Effector CD8-positive, alpha-beta T cell (primary cell): ENCODE measurements around the gene MKLN1.
A peak's percentile ranks its signal among the peaks of the same experiment; 100 is the strongest.
"Not testable (repeated sequence)": the region's sequence is repeated elsewhere in the genome, so short reads cannot be mapped to it uniquely, and the experiment has no call there.

Source experiments
- DNase-seq: peaks from one replicate; lab custom pipeline; 2025; lab: John Stamatoyannopoulos, UW

Gene MKLN1

GRCh38 chr7:131501930-131502685 lies 174.4 kb downstream of the MKLN1 start:
- no peak for DNase-seq

DNA sequence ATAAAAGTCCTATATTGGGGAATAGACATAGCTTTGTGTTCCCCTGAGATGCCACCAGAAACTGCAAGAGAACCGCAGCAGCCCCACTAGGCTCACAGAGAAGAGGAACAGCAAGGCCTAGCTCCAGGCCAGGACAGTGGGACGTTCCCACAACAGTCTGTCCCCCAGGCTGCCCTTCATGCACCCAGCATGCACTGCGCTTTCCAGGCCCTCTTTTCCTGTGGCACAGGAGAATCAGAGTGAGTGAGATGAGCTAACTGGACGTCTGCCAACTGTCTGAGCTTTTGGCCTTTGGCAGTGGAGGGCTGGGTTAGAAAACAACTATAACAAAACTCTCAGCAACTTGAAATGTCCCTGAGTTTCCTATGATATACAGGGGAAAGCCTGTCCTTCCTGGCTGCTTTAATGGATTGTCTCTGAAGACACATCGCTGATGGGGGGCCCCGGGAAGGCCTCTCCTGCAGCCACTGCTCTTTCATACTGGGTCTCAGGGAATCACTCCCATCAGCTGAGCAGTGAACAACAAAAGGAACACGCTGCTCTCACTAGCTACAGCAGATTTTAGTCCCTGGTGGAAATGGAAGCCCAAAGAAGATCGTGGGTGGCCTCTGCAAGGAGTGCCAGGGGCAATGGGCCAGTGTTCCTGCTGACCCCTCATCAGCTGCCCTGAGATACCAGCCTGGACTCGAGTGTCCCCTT lies 175.3 kb downstream of the MKLN1 start:
- DNase-seq: no peak

- no peak for DNase-seq
Measured at GRCh38 chr7:131503639-131504038, 176.0 kb downstream of the MKLN1 start.

GRCh38 chr7:131504157-131504899 lies 176.7 kb downstream of the MKLN1 start:
- DNase-seq: no peak

GRCh38 chr7:131505037-131505620 lies 177.5 kb downstream of the MKLN1 start:
- not testable (repeated sequence) for DNase-seq

DNA sequence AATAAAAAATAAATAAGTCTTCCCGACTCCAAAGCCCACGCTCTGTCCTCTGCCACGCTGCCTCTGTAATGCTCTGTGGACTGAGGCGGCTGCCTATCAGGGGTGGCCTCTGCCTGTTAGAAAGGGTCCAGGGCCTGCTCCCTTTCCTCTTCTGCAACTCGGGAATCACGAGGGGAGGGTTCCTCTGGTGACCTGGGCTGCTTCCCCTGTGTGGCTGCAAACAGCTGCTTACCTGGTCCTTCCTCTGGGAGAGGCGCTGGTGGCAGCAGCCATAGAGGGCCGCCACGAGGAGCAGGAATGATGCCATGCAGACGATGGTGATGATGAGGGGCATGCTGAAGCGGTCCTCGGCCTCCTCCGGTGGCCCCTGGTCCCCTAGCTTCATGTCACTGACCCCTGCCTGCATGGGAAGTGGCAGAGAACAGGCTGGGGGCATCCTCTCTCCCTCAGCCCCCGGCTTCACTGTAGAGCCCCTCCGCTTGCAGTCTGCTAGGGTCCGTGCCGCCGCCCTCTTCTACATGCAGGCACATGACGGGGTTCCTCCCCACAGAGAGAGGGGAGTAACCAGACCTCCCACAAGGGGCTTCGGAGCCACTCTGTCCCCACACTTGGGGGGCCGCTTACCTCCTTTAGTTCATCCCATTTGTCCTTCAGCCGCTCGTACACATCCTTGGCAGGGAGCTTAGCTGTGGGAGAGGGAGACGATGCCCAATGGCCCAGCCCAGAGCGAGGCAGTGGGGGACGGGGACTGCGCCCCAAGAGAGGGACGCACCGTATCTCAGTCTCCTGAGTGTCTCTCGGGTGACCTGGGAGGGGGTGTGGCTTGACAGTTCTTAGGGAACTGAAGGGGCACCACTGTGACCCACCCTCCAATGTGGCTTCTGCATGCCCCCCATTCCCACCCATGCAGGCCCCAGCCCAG lies 178.2 kb downstream of the MKLN1 start:
- no peak for DNase-seq

GRCh38 chr7:131506597-131506996 lies 178.9 kb downstream of the MKLN1 start:
- no peak for DNase-seq

- DNase-seq: peak; percentile 52
Measured at GRCh38 chr7:131507592-131508331, 180.1 kb downstream of the MKLN1 start.

- DNase-seq: no peak
Measured at GRCh38 chr7:131508754-131509486, 181.2 kb downstream of the MKLN1 start.

DNA sequence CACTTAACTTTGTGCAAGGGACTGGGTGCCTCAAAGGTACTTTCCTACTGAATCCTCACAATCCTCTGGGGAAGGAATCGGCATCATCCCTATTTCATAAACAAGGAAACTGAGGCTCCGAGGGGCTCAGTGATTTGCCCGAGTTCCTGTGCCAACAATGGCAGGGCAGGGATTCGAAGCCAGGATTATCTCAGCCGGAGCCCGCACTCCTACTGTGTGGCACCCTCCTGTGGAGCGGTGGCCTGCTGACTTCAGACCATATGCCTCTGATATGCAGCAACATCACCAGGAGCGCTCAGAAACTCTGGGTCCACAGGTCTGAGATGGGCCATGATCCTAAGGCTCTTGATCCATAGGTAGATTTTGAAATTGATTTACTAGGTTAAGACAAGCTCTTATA lies 182.1 kb downstream of the MKLN1 start:
- no peak for DNase-seq

- no peak for DNase-seq
Measured at GRCh38 chr7:131511071-131511470, 183.4 kb downstream of the MKLN1 start.

DNA sequence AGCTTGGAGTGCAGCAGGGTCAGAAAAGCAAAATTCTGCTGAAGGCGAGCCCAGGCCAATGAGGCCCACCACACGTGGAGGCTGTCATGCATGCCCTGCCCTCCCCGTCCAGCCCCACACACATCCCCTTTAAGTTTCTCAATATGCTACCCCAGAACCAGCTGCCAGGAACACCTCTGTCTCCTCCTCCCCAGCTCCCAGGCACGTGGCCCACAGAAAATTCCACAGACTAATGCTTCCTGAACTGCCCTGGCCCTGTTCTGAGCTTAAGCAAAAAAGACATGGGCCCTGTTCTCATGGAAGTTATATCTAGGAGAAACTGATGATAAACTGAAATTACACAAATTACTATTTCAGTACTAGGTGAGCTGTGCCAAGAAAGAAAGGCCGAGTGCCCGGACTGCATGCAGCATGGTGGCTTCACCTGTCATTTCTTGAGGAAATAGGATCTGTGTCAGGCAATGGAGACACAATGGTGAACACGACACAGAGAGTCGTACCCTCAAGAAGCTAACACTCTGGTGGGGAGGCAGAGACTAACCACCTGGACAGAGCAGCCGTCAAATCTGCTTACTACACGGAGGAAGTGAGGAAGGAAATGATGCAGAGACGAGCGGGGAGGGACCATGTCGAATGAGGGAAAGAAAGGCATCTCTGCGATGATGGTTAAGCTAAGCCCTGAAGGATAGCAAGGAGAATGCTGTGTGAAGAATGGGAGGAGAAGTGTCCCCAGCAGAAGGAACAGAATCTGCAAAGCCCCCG lies 184.3 kb downstream of the MKLN1 start:
- DNase-seq: no peak

DNA sequence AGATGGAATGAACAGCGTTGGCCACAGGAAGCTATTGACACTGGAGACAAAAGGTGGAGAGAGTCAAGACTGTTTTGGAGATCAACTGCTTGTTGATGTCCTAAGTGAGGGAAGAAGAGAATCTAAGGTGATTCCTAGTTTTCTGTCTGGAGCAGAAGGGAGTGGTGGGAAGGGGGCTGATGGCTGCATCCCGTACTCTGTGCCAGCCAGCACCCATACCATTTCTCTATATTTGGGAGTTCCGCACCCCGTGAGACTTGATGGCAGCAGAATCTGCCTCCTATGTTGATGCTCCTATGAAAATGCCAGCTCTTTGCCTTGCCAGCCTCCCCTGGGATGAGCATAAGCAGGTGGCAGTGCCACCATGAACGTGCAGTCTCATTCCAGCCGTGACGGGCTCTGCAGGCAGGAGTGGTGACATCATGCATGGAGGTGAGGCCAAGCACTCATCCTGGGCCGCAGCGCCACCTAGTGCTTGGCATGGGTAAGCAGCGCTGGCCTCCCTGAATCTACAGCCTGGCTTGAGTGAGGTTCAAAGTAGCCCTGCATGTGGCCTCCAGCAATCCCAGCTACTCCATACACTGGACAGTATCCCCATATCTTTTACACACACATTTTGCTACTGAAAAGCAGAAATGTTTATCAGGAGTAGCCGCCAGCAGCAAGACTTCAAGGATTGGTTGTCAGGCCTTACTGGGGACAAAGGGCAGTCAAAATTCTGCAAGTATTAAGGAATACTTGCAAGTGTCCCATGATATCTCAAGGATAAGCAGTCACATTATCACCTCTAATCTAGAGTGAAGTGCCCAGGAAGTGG lies 185.8 kb downstream of the MKLN1 start:
- DNase-seq: peak; percentile 52

DNA sequence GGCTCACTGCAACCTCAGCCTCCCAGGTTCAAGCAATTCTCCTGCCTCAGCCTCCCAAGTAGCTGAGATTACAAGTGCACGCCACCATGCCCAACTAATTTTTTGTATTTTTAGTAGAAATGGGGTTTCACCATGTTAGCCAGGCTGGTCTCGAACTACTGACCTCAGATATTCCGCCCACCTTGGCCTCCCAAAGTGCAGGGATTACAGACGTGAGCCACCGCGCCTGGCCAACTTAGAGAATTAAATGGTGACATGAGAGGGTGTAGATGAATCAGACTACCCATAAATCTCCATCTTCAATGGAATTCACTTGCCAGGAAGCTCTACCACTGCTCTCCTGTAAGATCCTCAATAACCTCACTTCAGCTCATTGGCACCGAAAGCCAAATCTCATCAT lies 187.8 kb downstream of the MKLN1 start:
- not testable (repeated sequence) for DNase-seq

DNA sequence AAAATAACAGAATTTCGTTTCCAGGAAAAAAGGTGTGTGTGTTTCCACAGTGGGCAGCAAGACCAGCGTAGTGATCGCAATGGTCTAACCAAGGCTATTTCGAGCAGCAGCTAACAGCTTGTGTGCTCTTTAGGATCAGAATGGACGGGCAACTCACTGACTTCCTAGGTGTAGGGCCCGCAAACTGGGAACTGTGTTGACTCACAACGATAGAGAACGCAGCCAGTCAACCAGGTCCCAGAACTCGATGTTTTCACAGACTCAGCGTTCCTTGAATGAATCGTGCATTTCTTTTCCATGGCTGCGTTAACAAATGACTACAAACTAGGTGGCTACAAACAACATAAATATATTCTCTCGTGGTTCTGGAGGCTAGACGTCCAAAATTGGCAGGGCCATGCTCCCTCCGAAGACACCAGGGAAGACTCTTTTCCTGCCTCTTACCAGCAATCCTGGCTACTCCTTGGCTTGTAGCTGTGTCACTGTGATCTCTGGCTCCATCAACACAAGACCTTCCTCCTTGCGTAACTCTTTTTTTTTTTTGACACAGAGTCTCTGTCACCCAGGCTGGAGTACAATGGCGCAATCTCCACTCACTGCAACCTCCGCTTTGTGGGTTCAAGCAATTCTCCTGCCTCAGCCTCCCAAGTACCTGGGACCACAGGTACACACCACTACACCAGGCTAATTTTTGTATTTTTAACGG lies 189.7 kb downstream of the MKLN1 start:
- no peak for DNase-seq

DNA sequence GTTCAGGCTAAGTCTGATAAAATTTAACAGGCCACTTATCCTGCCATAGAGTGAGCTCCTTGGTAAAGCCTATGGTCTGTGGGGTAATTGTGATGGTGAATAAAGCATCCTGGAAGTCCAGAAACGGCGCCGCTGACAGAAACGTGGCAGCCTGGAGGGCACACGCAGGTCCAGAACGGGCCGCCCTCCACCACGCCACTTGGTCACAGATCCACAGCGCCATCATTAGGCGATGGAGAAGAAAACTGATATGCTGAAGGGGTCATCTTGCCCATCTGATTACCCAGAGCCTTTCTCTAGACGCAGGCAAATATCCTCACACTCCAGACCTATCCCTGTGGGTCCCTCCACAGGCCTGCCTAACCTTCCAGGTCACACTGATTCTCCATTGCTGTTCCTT lies 190.9 kb downstream of the MKLN1 start:
- DNase-seq: no peak

- DNase-seq: no peak
Measured at GRCh38 chr7:131521651-131522163, 194.0 kb downstream of the MKLN1 start.
